Inflammatory macrophage treated with lipopolysaccharide for 1 hour (primary cell): Measurements from ENCODE around the gene LUZP2.

Source experiments
- DNase-seq, 2 donors: peaks; one replicate each; pipeline ENCODE4 v3.0.0-alpha.2; 2020 to 2022

LUZP2 gene

GRCh38 chr11:24572376-24572775 lies 75.5 kb downstream of the LUZP2 start:
- no peak for DNase-seq

- no peak for DNase-seq
Measured at GRCh38 chr11:24574461-24574860, 77.6 kb downstream of the LUZP2 start.

- no peak for DNase-seq
Measured at GRCh38 chr11:24575392-24575791, 78.5 kb downstream of the LUZP2 start.

- no peak for DNase-seq
Measured at GRCh38 chr11:24585192-24585591, 88.3 kb downstream of the LUZP2 start.

- no peak for DNase-seq
Measured at GRCh38 chr11:24587635-24588034, 90.8 kb downstream of the LUZP2 start.

DNA sequence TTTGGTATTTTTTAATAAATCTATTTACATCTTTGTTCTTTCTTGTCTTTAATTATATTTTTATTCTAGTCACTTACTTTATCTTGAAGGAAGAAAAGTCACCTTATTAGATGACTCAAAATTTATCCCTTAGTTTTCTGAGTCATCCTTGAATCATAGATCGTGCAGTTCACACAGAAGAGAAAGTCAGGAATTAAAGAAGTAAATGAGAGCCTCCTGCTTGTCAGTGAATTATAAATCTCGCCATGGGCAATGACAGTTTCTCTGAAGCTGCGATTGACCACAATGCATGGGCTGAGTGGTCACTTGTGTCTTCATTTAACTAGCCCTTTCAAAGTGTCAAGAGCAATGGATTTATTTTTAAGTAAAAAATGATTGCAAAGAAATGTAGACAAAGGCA lies 91.2 kb downstream of the LUZP2 start:
- no peak for DNase-seq

GRCh38 chr11:24589064-24589463 lies 92.2 kb downstream of the LUZP2 start:
- DNase-seq = no peak

DNA sequence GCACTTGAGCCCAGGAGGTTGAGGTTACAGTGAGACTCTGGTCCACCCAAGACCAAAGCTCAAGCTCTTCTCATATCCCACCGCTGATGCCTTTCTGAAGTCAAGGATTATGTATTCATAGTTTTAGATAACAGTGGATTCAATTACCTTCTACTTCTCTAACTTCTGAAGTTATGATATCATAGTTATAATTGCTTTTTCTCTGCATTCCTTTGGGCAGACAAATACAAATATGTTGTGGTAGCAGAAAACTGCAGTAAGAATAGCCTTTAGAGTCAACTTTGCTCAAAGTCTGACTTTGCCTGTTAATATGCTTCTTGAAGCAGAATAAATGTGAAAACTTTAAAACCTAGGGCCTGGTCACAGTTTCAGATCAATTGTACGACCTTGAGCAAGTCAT lies 94.4 kb downstream of the LUZP2 start:
- DNase-seq = no peak

GRCh38 chr11:24592360-24592759 lies 95.5 kb downstream of the LUZP2 start:
- no peak for DNase-seq

DNA sequence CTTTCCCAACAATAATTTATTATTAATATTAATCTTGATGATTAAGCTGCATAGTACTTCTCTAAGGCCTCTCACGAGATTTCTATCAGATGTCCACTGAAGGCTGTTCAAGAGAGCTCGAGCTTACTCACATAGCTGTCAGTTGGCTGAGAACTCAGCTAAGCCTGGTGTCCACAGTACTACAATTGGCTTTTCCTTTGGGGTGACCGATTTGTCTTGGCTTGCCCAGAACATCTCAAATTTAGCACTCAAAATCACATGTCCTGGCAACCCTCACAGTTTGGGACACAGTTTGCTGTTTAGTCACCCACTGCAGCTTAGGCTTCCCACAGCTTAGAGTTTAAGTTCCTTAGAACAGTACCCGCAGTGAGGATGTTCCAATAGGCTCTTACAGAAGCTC lies 96.5 kb downstream of the LUZP2 start:
- DNase-seq = no peak

DNA sequence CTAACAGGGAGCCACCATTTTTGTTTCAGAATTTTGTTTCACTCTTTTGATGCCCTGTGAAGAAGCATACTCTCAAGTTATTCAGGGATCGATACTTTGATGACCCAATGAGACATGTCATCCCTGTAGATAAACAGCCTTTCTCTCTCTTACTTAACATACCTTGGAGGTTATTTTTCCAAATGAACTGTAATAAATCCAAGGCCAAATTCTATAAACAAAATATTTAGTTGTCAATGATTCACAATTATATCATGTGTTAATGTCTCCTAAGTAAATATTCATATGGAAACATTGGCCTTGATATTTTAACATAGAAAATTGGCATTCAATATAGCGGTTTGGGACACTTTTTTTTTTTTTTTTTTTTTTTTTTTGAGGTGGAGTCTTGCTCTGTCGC lies 97.5 kb downstream of the LUZP2 start:
- DNase-seq = no peak

- DNase-seq = no peak
Measured at GRCh38 chr11:24598641-24599040, 101.8 kb downstream of the LUZP2 start.

GRCh38 chr11:24609192-24610119 lies 112.6 kb downstream of the LUZP2 start:
- no peak for DNase-seq

DNA sequence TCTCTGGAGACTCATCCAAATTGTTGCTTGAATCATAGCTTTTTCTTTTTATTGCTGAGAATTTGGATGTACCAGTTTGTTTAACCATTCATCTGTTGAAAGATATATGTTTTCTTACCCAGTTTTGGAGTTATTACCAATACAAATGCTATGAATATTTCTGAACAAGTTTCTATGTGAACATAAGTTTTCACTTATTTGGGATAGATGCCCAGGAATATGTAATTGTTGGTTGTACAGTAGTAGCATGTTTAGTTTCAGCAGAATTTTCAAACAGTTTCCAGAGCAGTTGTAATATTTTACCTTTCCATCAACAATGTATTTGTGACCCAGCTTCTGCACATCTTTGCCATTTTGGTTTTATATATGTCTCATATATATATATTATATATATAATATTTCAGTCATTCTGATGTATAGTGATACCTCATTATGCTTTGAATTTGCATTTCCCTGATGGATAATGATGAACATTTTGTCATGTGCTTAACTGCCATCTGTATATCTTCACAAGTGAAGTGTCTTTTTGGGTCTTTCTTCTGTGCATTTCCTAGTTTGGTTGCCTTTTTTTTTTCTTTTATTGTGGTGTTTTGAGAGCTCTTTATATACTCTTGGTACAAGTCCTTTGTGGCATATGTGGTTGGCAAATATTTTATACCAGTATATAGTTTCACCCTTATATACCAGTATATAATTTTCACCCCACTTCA lies 118.8 kb downstream of the LUZP2 start:
- no peak for DNase-seq

- no peak for DNase-seq
Measured at GRCh38 chr11:24617856-24618255, 121.0 kb downstream of the LUZP2 start.

DNA sequence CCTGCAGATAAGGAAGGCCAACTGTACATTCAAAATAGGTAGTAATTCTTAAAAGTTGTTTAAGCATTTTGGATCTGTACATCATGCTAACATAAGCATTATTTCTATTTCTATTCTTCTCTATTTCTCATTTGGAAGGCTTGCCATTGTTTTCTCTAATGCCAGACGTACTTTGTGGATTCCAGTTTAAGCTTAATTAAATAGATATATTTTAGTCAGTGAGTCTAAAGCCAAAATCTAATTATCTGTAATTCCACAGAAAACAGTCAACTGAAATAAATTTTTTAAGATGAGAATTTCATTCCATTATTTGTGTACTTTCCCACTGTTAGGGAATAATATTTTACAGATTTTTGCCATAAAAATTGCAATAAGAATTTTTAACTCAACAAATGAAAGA lies 123.0 kb downstream of the LUZP2 start:
- DNase-seq = no peak

GRCh38 chr11:24622262-24622661 lies 125.4 kb downstream of the LUZP2 start:
- DNase-seq = no peak

GRCh38 chr11:24623121-24623520 lies 126.3 kb downstream of the LUZP2 start:
- no peak for DNase-seq

DNA sequence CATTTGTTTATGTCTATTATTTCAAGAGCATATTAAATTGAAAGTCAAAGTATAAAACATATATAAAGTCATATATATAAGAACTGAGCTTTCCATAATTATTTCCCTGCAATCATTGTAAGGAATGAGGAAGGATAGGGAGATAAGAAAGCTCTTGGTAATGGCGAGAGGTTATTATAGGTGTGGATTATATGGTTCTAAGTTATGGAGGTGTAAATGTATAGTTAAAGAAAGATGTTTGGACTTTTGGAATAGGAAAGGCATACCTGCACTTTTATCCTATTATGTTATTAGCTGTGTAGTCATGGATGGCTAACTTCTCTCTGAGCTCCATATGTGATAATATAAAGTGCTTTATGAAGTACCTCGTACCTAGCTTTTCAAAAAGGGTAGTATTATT lies 127.6 kb downstream of the LUZP2 start:
- no peak for DNase-seq

GRCh38 chr11:24625975-24626374 lies 129.1 kb downstream of the LUZP2 start:
- DNase-seq = no peak

DNA sequence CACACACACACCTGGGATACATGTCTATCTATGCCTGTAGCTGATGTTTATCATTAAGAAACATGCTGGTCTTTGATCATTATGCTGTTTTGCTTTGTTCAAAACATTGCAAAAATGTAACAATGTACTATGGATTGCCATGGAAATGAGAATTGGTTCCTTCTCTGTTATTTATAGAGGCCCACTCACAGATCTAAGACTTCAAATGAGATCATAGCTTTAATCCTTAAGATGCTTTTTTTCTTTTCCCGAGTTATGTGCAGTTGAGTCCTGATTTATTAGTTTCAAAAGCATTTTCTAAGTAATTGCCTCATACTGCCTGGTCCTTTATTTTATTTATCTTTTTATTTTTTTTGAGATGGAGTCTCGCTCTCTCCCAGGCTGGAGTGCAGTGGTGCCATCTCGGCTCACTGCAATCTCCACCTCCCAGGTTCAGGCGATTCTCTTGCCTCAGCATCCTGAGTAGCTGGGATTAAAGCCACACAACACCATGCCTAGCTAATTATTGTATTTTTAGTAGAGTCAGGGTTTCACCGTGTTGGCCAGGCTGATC lies 131.4 kb downstream of the LUZP2 start:
- no peak for DNase-seq

DNA sequence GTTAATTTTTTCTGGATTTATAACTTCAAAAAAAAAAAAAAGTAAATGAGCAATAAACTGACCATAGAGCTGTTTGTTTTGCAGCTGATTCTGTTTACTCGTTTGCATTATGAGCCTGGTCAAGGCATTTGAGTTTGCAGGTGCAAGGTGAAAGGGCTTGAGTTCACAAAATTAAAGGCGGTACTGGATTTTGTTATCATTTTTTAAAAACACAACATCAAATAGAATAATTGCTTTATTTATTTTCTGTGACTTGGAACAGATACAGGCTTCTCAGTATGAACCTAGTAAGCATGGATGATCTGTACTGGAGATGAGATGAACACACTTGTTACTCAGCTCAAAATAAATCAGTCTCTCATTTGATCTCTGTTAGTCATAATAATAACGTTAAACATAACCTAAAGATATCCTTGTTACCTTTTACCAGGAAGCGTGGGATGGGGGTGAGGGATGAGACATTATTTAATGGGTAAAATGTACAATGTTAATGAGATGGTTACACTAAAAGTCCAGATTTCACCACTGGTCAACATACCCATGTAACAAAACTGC lies 137.8 kb downstream of the LUZP2 start:
- no peak for DNase-seq

- DNase-seq = no peak
Measured at GRCh38 chr11:24635588-24636290, 138.9 kb downstream of the LUZP2 start.
